Endothelial cell (in vitro differentiated cells): ENCODE results near the gene PRDM15. TPM values are rescaled to one million over a fixed set of nuclear protein-coding genes. Genes with fewer than 3 reads are reported as not detected.

ENCODE experiments used
- DNase-seq: peaks from one replicate; pipeline ENCODE4 v3.0.0; 2021; ENCODE audit warnings: low spot score
- H3K27ac Mint-ChIP-seq: one replicate; pipeline ENCODE4 v1.8.0; 2021; ENCODE audit warnings: mixed read lengths, inconsistent platforms; ENCODE audit not compliant: unreplicated experiment
- H3K27me3 Mint-ChIP-seq: one replicate; pipeline ENCODE4 v1.8.0; 2021; ENCODE audit warnings: mild to moderate bottlenecking, moderate library complexity, mixed read lengths, inconsistent platforms; ENCODE audit not compliant: unreplicated experiment
- H3K36me3 Mint-ChIP-seq: one replicate; pipeline ENCODE4 v1.8.0; 2021; ENCODE audit warnings: mild to moderate bottlenecking, low read depth, mixed read lengths, inconsistent platforms; ENCODE audit not compliant: unreplicated experiment
- H3K4me1 Mint-ChIP-seq: one replicate; pipeline ENCODE4 v1.8.0; 2021; ENCODE audit warnings: mild to moderate bottlenecking, mixed read lengths, inconsistent platforms; ENCODE audit not compliant: unreplicated experiment
- H3K4me3 Mint-ChIP-seq: one replicate; pipeline ENCODE4 v1.8.0; 2021; ENCODE audit warnings: mild to moderate bottlenecking, mixed read lengths, inconsistent platforms; ENCODE audit not compliant: unreplicated experiment
- H3K9me3 Mint-ChIP-seq: one replicate; pipeline ENCODE4 v1.8.0; 2021; ENCODE audit warnings: mixed read lengths, inconsistent platforms; ENCODE audit not compliant: unreplicated experiment
- total RNA-seq: library from RNA; stranded (reverse); fragmentation: NEBNext Ultra II Directional; extraction: Animal tissue kit (Norgen Biotek cat#: 25700); gene quantifications from one replicate; pipeline ENCODE4 v1.2.1, GENCODE V29; 2021; ENCODE audit not compliant: unreplicated experiment
- TF ChIP-seq, protein P1 (sequence below): fragments of 200-600 bp; sonication (generic); IDR thresholded peaks from one replicate; pipeline ENCODE4 v1.5.0; 2021; ENCODE audit warnings: antibody characterized with exemption; ENCODE audit not compliant: unreplicated experiment

The PRDM15 gene
- total RNA-seq, 1 donor from 2014 or later, result 7.5 TPM

DNA sequence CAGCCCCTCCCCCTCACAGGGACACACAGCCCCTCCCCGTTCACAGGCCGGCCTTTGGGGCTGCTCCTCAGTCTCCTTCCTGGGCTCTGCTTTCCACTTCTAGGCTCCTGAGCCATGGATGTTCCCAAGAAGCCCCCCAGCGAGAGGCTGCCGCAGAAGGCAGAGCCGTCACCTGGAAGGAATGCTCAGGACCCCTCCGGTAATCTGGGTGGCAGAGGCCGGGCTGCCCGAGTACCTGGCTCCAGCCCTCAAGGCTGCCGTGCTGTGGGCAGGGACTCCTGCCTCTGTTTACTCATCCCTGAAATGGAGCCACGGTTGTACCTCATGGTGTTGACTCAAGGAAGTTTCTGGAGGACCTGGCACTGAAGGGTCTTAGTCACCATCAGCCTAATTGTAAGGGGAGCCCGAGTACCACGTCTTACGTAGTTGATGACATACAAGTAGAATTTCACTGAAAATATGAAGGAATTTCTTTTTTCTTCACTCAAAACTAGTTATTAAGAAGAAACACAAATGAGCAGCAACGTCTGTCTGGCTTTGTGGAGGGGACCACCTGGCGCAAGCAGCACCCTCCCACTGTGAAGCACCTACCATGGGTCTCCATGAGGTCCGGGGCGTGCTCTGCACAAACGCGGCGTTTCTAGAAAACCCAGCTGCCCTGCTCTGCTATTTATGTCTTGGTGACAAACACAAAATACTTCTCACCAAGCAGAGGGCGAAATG lies 33.7 kb downstream of the PRDM15 start:
- peaks cover 4% of the 10 kb centered on the region for H3K4me1 Mint-ChIP-seq
- TF ChIP-seq, protein P1, sequence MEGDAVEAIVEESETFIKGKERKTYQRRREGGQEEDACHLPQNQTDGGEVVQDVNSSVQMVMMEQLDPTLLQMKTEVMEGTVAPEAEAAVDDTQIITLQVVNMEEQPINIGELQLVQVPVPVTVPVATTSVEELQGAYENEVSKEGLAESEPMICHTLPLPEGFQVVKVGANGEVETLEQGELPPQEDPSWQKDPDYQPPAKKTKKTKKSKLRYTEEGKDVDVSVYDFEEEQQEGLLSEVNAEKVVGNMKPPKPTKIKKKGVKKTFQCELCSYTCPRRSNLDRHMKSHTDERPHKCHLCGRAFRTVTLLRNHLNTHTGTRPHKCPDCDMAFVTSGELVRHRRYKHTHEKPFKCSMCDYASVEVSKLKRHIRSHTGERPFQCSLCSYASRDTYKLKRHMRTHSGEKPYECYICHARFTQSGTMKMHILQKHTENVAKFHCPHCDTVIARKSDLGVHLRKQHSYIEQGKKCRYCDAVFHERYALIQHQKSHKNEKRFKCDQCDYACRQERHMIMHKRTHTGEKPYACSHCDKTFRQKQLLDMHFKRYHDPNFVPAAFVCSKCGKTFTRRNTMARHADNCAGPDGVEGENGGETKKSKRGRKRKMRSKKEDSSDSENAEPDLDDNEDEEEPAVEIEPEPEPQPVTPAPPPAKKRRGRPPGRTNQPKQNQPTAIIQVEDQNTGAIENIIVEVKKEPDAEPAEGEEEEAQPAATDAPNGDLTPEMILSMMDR, result no peak
- DNase-seq, result no peak
- H3K36me3 Mint-ChIP-seq, result peaks cover 7% of the 10 kb centered on the region
- no peak overlapping the region for H3K27ac Mint-ChIP-seq
- H3K9me3 Mint-ChIP-seq, result no peaks in the 10 kb centered on the region
- H3K27me3 Mint-ChIP-seq, result no peaks in the 10 kb centered on the region
- no peak overlapping the region for H3K4me3 Mint-ChIP-seq

DNA sequence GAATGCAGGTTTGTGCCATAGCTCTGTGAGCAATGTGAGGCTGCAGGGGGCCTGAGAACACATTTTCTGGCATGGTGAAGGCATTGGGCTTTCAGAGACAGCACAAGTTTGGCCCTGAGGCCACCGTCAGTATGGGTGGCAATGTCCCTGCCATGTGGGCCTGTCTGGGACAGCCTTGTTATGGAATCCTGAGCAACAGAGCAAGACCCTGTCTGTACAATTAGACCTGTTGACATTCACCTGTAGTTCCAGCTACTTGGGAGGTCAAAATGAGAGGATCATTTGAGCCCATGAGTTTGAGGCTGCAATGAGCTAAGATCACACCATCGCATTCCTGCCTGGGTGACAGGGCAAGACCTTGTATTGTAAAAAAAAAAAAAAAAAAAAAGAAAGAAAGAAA lies 35.6 kb downstream of the PRDM15 start:
- TF ChIP-seq, protein P1, result no peak
- DNase-seq, result no peak
- Mint-ChIP-seq H3K9me3 (no peaks in the 10 kb centered on the region), H3K4me1 (peaks cover 4% of the 10 kb centered on the region), H3K27ac (no peak overlapping the region), H3K36me3 (peaks cover 9% of the 10 kb centered on the region), H3K27me3 (peaks cover 2% of the 10 kb centered on the region), H3K4me3 (no peak overlapping the region)

DNA sequence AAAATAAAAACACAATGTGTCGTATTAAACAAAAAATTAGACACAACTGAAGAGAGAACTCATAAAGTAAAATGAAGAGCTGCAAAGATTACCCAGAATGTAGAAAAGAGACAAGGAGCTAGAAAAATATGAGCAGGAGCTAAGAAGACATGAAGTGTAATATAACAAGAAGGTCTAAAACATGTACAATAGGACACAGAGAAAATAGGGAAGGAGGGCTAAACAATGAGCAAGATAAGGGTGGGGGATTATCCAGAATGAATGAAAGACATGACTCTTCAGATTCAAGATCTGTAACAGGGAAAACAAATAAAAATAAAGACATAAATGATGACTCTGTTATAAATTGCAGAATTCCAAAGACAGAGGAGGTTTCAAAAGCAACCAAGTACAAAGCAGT lies 38.3 kb downstream of the PRDM15 start:
- Mint-ChIP-seq H3K27ac (no peak overlapping the region), H3K4me1 (peaks cover 4% of the 10 kb centered on the region), H3K4me3 (no peak overlapping the region), H3K27me3 (peaks cover 2% of the 10 kb centered on the region), H3K36me3 (peaks cover 16% of the 10 kb centered on the region), H3K9me3 (no peaks in the 10 kb centered on the region)
- DNase-seq, result no peak
- TF ChIP-seq, protein P1, result no peak

DNA sequence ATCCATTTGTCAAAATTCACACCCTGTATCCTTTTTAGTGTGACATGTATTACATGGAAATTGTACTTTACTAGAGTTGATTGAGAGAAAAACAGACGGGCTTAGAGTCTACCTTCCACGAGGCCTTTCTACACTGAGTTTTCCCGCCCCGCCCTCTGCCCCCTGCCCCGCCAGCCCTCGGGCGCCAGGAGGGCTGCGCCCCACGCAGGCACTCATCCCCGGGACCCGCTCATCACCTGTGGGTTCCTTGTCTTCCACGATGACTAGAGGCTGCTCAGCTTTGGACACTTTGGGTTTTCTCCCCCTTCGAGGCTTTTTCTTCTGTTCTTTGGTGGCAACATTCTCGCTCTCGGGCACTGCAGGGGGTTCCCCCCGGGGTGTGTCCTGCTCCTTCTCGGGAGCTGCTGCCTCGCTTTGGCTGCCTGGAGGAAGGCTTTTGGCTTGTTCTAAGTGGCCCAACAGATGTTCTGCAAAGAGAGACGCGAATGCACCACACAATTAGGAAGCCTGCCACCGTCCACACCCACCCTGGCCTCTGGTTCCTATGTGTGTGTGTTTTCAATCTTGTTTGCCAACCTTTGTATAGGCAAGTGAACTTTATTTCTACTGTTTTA lies 39.6 kb downstream of the PRDM15 start:
- peaks cover 16% of the 10 kb centered on the region for H3K36me3 Mint-ChIP-seq
- DNase-seq, result no peak
- no peak overlapping the region for H3K27ac Mint-ChIP-seq
- H3K4me3 Mint-ChIP-seq, result no peak overlapping the region
- H3K4me1 Mint-ChIP-seq, result peaks cover 4% of the 10 kb centered on the region
- H3K9me3 Mint-ChIP-seq, result no peaks in the 10 kb centered on the region
- TF ChIP-seq, protein P1, result no peak
- peaks cover 2% of the 10 kb centered on the region for H3K27me3 Mint-ChIP-seq

DNA sequence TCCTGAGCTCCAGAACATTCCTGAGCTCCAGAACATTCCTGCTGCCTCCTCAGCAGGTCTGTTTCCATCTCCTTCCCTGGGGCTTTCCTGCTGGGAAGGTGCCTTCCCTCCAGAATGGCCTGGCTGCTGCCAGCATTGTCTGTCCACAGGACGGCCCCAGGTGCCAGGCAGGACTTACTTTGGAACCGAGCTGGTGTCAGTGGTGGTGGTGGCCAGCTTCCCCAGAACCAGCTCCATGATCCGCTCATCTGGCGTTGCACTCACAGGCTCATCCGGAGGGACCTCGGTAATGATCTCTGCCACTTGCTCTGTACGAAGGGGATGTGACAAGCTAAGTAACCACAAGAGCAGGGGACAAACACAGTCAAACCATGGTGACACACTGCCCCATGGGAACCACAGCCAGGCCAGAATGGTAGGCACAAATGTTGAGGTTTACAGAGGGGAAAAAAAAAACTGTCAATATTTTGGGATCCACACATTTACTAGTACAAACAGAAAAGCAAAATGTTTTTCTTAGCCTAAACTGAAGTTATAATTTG lies 41.3 kb downstream of the PRDM15 start:
- Mint-ChIP-seq H3K9me3 (no peaks in the 10 kb centered on the region), H3K27ac (no peak overlapping the region), H3K27me3 (peaks cover 2% of the 10 kb centered on the region), H3K4me3 (no peak overlapping the region), H3K4me1 (no peaks in the 10 kb centered on the region), H3K36me3 (peaks cover 19% of the 10 kb centered on the region)
- no peak for DNase-seq
- TF ChIP-seq, protein P1, result no peak
